ENCODE results near the gene SDCCAG8.

SDCCAG8 gene

GRCh38 chr1:243510928-243511327, 255.1 kb downstream of the SDCCAG8 start:
- no peak for FAIRE-seq
- DNase-seq (ENCODE audit: extremely low spot score, insufficient read length, low read depth): no peak

- no peak for DNase-seq (ENCODE audit: extremely low spot score, insufficient read length, low read depth)
These were observed 258.1 kb downstream of the SDCCAG8 start for GRCh38 chr1:243513726-243514491.

GRCh38 chr1:243514927-243515326, 259.1 kb downstream of the SDCCAG8 start:
- no peak for DNase-seq (ENCODE audit: extremely low spot score, insufficient read length, low read depth)
- no peak for FAIRE-seq

More at GRCh38 chr1:243513726-243514491, 258.1 kb downstream of the SDCCAG8 start:
- no peak for FAIRE-seq

DNA sequence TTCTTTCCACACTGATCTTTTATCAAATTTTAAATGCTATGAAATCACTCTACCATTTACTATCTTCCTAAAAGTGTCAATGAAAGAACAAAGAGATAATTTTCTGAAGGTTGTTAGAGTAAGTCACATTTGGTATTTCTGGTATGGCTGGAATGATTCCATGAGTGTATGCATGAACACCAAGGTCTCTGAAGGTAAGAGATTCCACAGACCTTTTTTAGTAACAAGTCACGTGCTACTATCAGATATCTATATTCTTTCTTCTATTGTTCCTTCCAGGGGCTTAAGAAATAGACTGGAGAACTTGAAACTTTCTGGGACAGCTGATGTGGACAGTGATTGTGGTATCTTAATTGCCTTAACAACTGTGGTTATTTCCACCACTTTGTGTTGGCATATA, 265.0 kb downstream of the SDCCAG8 start:
- DNase-seq (ENCODE audit: extremely low spot score, insufficient read length, low read depth) (no peak), FAIRE-seq (peak; percentile 24)

- DNase-seq (ENCODE audit: extremely low spot score, insufficient read length, low read depth) (no peak), FAIRE-seq (no peak)
These were observed 267.9 kb downstream of the SDCCAG8 start for GRCh38 chr1:243523766-243524165.

GRCh38 chr1:243525085-243525487, 269.2 kb downstream of the SDCCAG8 start:
- DNase-seq (ENCODE audit: extremely low spot score, insufficient read length, low read depth) (no peak), FAIRE-seq (no peak)

GRCh38 chr1:243526180-243526579, 270.3 kb downstream of the SDCCAG8 start:
- no peak for DNase-seq (ENCODE audit: extremely low spot score, insufficient read length, low read depth)
- no peak for FAIRE-seq

DNA sequence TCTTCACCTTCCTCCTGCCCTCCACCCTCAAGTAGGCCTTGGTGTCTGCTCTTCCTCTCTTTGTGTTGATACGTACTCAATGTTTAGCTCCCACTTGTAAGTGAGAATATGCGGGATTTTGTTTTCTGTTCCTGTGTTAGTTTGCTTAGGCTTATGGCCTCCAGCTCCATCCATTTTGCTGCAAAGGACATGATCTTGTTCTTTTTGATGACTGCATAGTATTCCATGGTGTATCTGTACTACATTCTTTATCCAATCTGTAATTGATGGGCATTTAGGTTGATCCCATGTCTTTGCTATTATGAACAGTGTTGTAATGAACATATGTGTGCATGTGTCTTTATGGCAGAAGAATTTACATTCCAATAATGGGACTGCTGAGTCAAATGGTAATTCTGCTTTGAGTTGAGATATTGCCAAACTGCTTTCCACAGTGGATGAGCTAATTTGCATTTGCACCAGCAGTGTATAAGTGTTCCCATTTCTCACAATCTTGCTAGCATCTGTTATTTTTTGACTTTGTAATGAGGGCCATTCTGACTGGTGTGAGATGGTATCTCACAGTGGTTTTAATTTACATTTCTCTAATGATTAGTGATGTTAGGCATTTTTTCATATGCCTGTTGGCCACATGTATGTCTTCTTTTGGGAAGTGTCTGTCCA, 272.7 kb downstream of the SDCCAG8 start:
- DNase-seq (ENCODE audit: extremely low spot score, insufficient read length, low read depth): no peak
- FAIRE-seq: no peak

DNA sequence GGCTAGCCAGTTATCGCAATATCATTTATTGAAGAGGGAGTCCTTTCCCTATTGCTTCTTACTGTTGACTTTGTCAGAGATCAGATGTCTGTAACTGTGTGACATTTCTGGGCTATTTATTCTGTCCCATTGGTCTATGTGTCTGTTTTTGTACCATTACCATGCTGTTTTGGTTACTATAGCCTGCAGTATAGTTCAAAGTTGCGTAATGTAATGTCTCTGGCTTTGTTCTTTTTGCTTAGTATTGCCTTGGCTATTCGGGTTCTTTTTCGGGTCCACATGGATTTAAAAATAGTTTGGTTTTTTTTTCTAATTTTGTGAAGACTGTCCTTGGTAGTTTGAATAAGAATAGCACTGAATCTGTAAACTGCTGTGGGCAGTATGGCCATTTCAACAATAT, 273.7 kb downstream of the SDCCAG8 start:
- no peak for FAIRE-seq
- no peak for DNase-seq (ENCODE audit: extremely low spot score, insufficient read length, low read depth)

DNA sequence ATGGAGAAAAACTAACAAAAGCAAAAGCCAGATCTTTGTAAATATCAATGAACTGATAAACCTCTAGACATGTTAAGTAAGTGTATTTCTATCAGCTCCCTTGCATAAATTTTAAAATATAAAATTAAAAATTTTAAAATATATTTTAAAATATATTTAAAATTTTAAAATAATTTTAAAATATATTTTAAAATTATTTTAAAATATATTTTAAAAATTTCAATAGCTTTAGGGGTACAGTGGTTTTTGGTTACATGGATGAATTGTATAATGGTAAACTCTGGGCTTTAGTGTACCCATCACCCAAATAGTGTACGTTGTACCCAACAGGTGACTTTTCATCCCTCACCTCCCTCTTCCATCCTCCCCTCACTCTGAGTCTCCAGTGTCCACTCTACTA, 279.2 kb downstream of the SDCCAG8 start:
- FAIRE-seq (no peak), DNase-seq (ENCODE audit: extremely low spot score, insufficient read length, low read depth) (no peak)

- DNase-seq (ENCODE audit: extremely low spot score, insufficient read length, low read depth) (no peak), FAIRE-seq (no peak)
These were observed 283.8 kb downstream of the SDCCAG8 start for GRCh38 chr1:243539636-243540035.

GRCh38 chr1:243542739-243543415, 287.0 kb downstream of the SDCCAG8 start:
- no peak for FAIRE-seq
- no peak for DNase-seq (ENCODE audit: extremely low spot score, insufficient read length, low read depth)

- DNase-seq (ENCODE audit: extremely low spot score, insufficient read length, low read depth) (no peak), FAIRE-seq (no peak)
These were observed 287.7 kb downstream of the SDCCAG8 start for GRCh38 chr1:243543501-243543900.

DNA sequence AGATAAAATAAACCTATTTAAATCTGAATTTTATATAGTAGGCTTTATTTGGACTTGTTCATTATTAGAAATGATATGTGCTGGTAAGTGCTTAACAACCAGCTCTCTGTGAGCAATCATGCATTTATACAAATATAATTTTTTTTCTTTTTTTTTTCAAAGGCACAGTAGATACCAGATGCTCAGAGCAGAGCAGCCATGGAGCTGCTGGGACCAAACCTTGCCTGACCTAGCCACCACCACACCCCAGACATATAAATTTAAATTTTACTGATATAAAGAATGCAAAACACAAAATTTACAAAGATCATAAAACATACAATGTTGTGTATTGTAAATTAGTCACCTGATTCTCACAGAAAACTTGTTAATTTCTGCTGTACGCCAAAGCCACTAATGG, 290.6 kb downstream of the SDCCAG8 start:
- FAIRE-seq: no peak

DNA sequence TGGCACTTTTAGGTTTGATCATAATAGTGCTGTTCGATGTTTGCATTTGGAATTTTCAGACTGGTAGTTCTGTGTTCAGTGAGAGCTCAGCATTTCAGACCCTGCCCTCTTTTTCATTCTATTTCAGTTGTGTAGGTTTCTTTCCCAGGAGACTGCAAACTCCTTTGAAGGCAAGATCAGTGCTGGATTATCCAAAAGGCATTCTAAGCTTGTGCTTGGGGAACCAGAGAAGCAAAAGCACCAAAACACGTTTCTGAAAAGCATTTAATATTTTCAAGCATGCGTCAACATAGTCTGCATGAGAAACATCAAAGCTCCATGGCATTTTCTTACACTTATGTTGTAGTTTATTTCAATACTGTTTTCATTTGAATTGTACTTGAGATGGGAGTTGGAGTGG, 292.1 kb downstream of the SDCCAG8 start:
- DNase-seq (ENCODE audit: extremely low spot score, insufficient read length, low read depth) (no peak), FAIRE-seq (no peak)

More for the DNA sequence above, 290.6 kb downstream of the SDCCAG8 start:
- no peak for DNase-seq (ENCODE audit: extremely low spot score, insufficient read length, low read depth)

- DNase-seq (ENCODE audit: extremely low spot score, insufficient read length, low read depth) (no peak), FAIRE-seq (no peak)
These were observed 292.7 kb downstream of the SDCCAG8 start for GRCh38 chr1:243548516-243548915.

- DNase-seq (ENCODE audit: extremely low spot score, insufficient read length, low read depth): no peak
- no peak for FAIRE-seq
These were observed 293.3 kb downstream of the SDCCAG8 start for GRCh38 chr1:243549108-243549507.

All from GM18507 (cell line).